GM23248 (cell line): ENCODE measurements around the gene SETBP1. TPM values are rescaled to one million over a fixed set of nuclear protein-coding genes. Genes with fewer than 3 reads are reported as not detected.

Experiments
- DNase-seq: peaks from one replicate; pipeline ENCODE4 v3.0.0-alpha.2; 2015
- H2AFZ ChIP-seq: fragments of 200-600 bp; sonication (generic); 2 replicates; pipeline ENCODE4 v1.6.1; 2016; ENCODE audit warnings: antibody characterized with exemption
- H3F3A ChIP-seq: fragments of 200-600 bp; sonication (generic); 2 replicates; pipeline ENCODE4 v1.6.1; 2016; ENCODE audit warnings: mild to moderate bottlenecking, antibody characterized with exemption, mixed run types; ENCODE audit not compliant: insufficient read depth
- H3K27ac ChIP-seq: fragments of 200-600 bp; sonication (generic); 2 replicates; pipeline ENCODE4 v1.5.1; 2016; ENCODE audit warnings: mild to moderate bottlenecking
- H3K27me3 ChIP-seq: fragments of 200-600 bp; sonication (generic); replicated peaks from 2 replicates; pipeline ENCODE4 v1.6.1; 2016; ENCODE audit warnings: mild to moderate bottlenecking; ENCODE audit not compliant: insufficient read depth
- H3K36me3 ChIP-seq: fragments of 200-600 bp; sonication (generic); 2 replicates; pipeline ENCODE4 v1.6.1; 2016; ENCODE audit warnings: low read depth, mild to moderate bottlenecking
- H3K4me1 ChIP-seq: fragments of 200-600 bp; sonication (generic); 2 replicates; pipeline ENCODE4 v1.6.1; 2016; ENCODE audit warnings: mild to moderate bottlenecking; ENCODE audit not compliant: insufficient read depth
- H3K4me2 ChIP-seq: fragments of 200-600 bp; sonication (generic); one replicate; pipeline ENCODE4 v1.6.1; 2016; ENCODE audit warnings: mild to moderate bottlenecking; ENCODE audit not compliant: unreplicated experiment
- H3K4me3 ChIP-seq: fragments of 200-600 bp; sonication (generic); 2 replicates; pipeline ENCODE4 v1.5.1; 2016; ENCODE audit warnings: mild to moderate bottlenecking
- H3K79me2 ChIP-seq: fragments of 200-600 bp; sonication (generic); 2 replicates; pipeline ENCODE4 v1.6.1; 2016; ENCODE audit warnings: mild to moderate bottlenecking; ENCODE audit not compliant: insufficient read depth
- H3K9ac ChIP-seq: fragments of 200-600 bp; sonication (generic); 2 replicates; pipeline ENCODE4 v1.6.1; 2016; ENCODE audit warnings: mild to moderate bottlenecking
- H3K9me2 ChIP-seq: fragments of 200-600 bp; sonication (generic); 2 replicates; pipeline ENCODE4 v1.6.1; 2016; ENCODE audit warnings: mixed run types, mild to moderate bottlenecking, moderate library complexity; ENCODE audit not compliant: insufficient read depth
- H3K9me3 ChIP-seq: fragments of 200-600 bp; sonication (generic); one replicate; pipeline ENCODE4 v1.6.1; 2017; ENCODE audit warnings: low read depth
- H4K20me1 ChIP-seq: fragments of 200-600 bp; sonication (generic); 2 replicates; pipeline ENCODE4 v1.6.0; 2016; ENCODE audit not compliant: insufficient read depth
- EZH2 ChIP-seq: fragments of 200-600 bp; sonication (generic); IDR thresholded peaks from 2 replicates; pipeline ENCODE4 v1.6.1; 2018; ENCODE audit warnings: antibody characterized with exemption, mild to moderate bottlenecking; ENCODE audit not compliant: insufficient read depth, poor library complexity, severe bottlenecking
- EZH2phosphoT487 ChIP-seq: fragments of 200-600 bp; sonication (generic); IDR thresholded peaks from 2 replicates; pipeline ENCODE4 v1.6.1; 2018; ENCODE audit warnings: antibody characterized with exemption, moderate library complexity, mild to moderate bottlenecking, low read depth; ENCODE audit not compliant: insufficient read depth
- WGBS, 2 experiments: methylation state at CpG; one replicate each; pipeline ENCODE4 v1.1.6; 2015 to 2017; ENCODE audit warnings: low lambda C conversion rate in 2 of 2, low coverage in 1 of 2; ENCODE audit errors: missing lambda C conversion rate in 2 of 2; 5-methylcytosine and 5-hydroxymethylcytosine counted together
- in situ Hi-C: fragments of 300-500 bp; cut with MboI; formaldehyde crosslinking; loops from 2 replicates; pipeline ENCODE4 v1.15.0; 2020
- polyA plus RNA-seq: library from polyadenylated mRNA; unstranded; fragments of >200 nt; fragmentation: Nextera tagmentation; extraction: Ambion mirVana; gene quantifications from 2 replicates; pipeline ENCODE4 v1.2.1, GENCODE V29; 2016
- total RNA-seq: library from RNA; depleted of rRNA; stranded (reverse); fragments of >200 nt; shearing (Covaris generic); gene quantifications from 2 replicates; pipeline ENCODE4 v1.2.3, GENCODE V29; 2014

The SETBP1 gene
- total and polyA plus RNA-seq, 2 experiments from 2014 or later = 1.3 to 4.1 TPM

- Histone ChIP-seq H3K9me2 (no peaks in the 10 kb centered on the region), H3K4me2 (no peak overlapping the region), H3F3A (peaks cover 47% of the 10 kb centered on the region), H3K9me3 (no peaks in the 10 kb centered on the region), H3K4me1 (peaks cover 59% of the 10 kb centered on the region), H3K27ac (no peak overlapping the region), H3K9ac (no peak overlapping the region), H4K20me1 (no peaks in the 10 kb centered on the region), H3K79me2 (peaks cover 9% of the 10 kb centered on the region; the same call in 1 of the 2 replicates), H3K36me3 (no peaks in the 10 kb centered on the region), H3K27me3 (no peaks in the 10 kb centered on the region), H2AFZ (no peak overlapping the region), H3K4me3 (no peak overlapping the region)
- in situ Hi-C loops = no loop called here
- TF ChIP-seq EZH2 (no peak), EZH2phosphoT487 (no peak)
- DNase-seq = no peak
- WGBS, 2 experiments = 96% methylated on average over 4 of the region's 4 CpGs
Measured at GRCh38 chr18:44727291-44727690, 46.6 kb downstream of the SETBP1 start.

GRCh38 chr18:44729631-44730101 lies 49.0 kb downstream of the SETBP1 start:
- no peaks in the 10 kb centered on the region for H4K20me1 ChIP-seq
- no peaks in the 10 kb centered on the region for H3K9me3 ChIP-seq
- H2AFZ ChIP-seq = no peak overlapping the region
- H3K36me3 ChIP-seq = no peaks in the 10 kb centered on the region
- no peaks in the 10 kb centered on the region for H3K9me2 ChIP-seq
- peaks cover 75% of the 10 kb centered on the region for H3K4me1 ChIP-seq
- DNase-seq = peak; percentile 95
- 1% methylated on average over 5 of the region's 5 CpGs for WGBS, 2 experiments
- H3F3A ChIP-seq = peaks cover 70% of the 10 kb centered on the region
- peak overlapping the region; percentile 57 for H3K27ac ChIP-seq
- peak overlapping the region; percentile 47 for H3K4me2 ChIP-seq
- TF ChIP-seq EZH2 = no peak
- TF ChIP-seq EZH2phosphoT487 = no peak
- no peak overlapping the region; the same call in 1 of the 2 replicates for H3K9ac ChIP-seq
- no peaks in the 10 kb centered on the region for H3K27me3 ChIP-seq
- no peak overlapping the region for H3K4me3 ChIP-seq
- in situ Hi-C loops = no loop called here
- peaks cover 9% of the 10 kb centered on the region; the same call in 1 of the 2 replicates for H3K79me2 ChIP-seq

- Histone ChIP-seq H3K27ac (no peak overlapping the region), H3K4me3 (no peak overlapping the region), H3K36me3 (no peaks in the 10 kb centered on the region), H3K27me3 (no peaks in the 10 kb centered on the region), H3K9me2 (no peaks in the 10 kb centered on the region), H3F3A (peaks cover 58% of the 10 kb centered on the region), H3K9ac (no peak overlapping the region), H2AFZ (no peak overlapping the region), H3K79me2 (peaks cover 9% of the 10 kb centered on the region; the same call in 1 of the 2 replicates), H3K4me1 (peaks cover 62% of the 10 kb centered on the region), H3K4me2 (no peak overlapping the region), H4K20me1 (no peaks in the 10 kb centered on the region), H3K9me3 (no peaks in the 10 kb centered on the region)
- in situ Hi-C loops = no loop called here
- no peak for DNase-seq
- WGBS, 2 experiments = 97 to 98% methylated on average over 7 of the region's 7 CpGs
- TF ChIP-seq EZH2 (no peak), EZH2phosphoT487 (no peak)
Measured at GRCh38 chr18:44730803-44731529, 50.3 kb downstream of the SETBP1 start.

GRCh38 chr18:44731530-44732237 lies 51.0 kb downstream of the SETBP1 start:
- no peaks in the 10 kb centered on the region for H3K36me3 ChIP-seq
- H3K9me3 ChIP-seq = no peaks in the 10 kb centered on the region
- DNase-seq = peak; percentile 66
- H3K79me2 ChIP-seq = peaks cover 9% of the 10 kb centered on the region; the same call in 1 of the 2 replicates
- H3K9ac ChIP-seq = no peak overlapping the region
- 77 to 87% methylated on average over 8 to 9 of the region's 9 CpGs for WGBS, 2 experiments
- TF ChIP-seq EZH2 (no peak), EZH2phosphoT487 (no peak)
- peak overlapping the region; percentile 3; the same call in 1 of the 2 replicates for H3K27ac ChIP-seq
- peaks cover 53% of the 10 kb centered on the region for H3F3A ChIP-seq
- in situ Hi-C loops = no loop called here
- no peaks in the 10 kb centered on the region for H3K9me2 ChIP-seq
- H2AFZ ChIP-seq = no peak overlapping the region
- H3K4me1 ChIP-seq = peaks cover 55% of the 10 kb centered on the region
- no peak overlapping the region for H3K4me3 ChIP-seq
- no peaks in the 10 kb centered on the region for H4K20me1 ChIP-seq
- H3K4me2 ChIP-seq = no peak overlapping the region
- no peaks in the 10 kb centered on the region for H3K27me3 ChIP-seq
